Measurements from ENCODE around the gene DICER1. TPM values are rescaled to one million over a fixed set of nuclear protein-coding genes. Genes with fewer than 3 reads are reported as not detected.

Gene DICER1
- total and polyA plus RNA-seq, 12 donors, result 4.9 to 38.8 (median 27.2) TPM

DNA sequence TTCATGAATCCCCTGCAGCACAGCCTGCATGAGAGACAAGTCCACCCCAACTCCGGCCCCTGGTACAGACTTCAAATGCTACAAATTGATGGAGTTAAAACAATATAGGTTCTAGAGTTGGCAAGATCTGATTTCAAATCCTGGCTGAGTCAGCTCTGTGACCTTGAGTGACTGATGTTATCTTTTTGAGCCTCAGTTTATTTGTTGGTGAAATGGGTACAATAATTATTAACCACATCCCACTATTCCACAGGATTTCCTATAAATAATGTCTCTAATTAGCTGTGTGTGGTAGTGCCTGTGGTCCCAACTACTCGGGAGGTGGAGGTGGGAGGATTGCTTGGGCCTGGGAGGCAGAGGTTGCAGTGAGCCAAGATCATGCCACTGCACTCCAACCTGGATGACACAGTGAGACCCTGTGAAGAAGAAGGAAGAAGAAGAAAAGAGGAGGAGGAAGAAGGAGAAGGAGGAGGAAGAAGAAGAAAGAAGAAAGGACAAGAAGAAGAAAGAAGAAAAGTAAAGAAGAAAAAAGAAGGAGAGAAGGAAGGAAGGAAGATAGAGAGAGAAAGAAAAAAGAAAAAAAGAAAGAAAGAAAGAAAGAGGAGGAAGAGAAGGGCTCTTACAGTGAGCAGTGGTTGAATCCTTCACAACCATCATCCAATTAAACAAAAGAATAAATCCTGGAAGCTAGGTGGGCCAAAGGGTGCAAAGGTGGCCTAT, 39.7 kb upstream of the DICER1 start:
- intact Hi-C loops (cut with DNase I), result loop anchor here in 1 of 10 donors (10.0 kb wide), 1 partner anchor 92 kb away; no protein-coding TSS in a partner anchor
- no peak for DNase-seq
- Histone ChIP-seq H3K36me3 (peaks cover 0 to 16% (median 0%) of the 10 kb centered on the region in 9 donors), H3K9me3 (peaks cover 0 to 4% (median 0%) of the 10 kb centered on the region in 11 donors), H3K4me3 (no peak overlapping the region), H3K27ac (no peak overlapping the region), H3K27me3 (peaks cover 0 to 41% (median 23%) of the 10 kb centered on the region in 7 donors), H3K4me1 (peaks cover 0 to 13% (median 0%) of the 10 kb centered on the region in 9 donors)
- TF ChIP-seq CTCF (IDR thresholded peaks at IDR 0.05), result no peak
- ATAC-seq, result no peak
- WGBS, 2 donors, result 88% methylated on average over 2 of the region's 2 CpGs

- peak in 8 of 9 donors; percentile 12 to 57 (median 46) for TF ChIP-seq CTCF (IDR thresholded peaks at IDR 0.05)
- Histone ChIP-seq H3K4me1 (peaks cover 0 to 21% (median 3%) of the 10 kb centered on the region in 9 donors), H3K4me3 (no peak overlapping the region), H3K9me3 (no peaks in the 10 kb centered on the region), H3K27ac (no peak overlapping the region), H3K27me3 (peaks cover 0 to 40% (median 23%) of the 10 kb centered on the region in 7 donors), H3K36me3 (peaks cover 0 to 12% (median 0%) of the 10 kb centered on the region in 9 donors)
- ATAC-seq (peak in 4 of 8 donors; percentile 17 to 55 (median 32)), DNase-seq (no peak)
- intact Hi-C loops (cut with DNase I), result loop anchor here in 1 of 10 donors (10.0 kb wide), 1 partner anchor 91 kb away; no protein-coding TSS in a partner anchor
- 48 to 56% methylated on average over 5 of the region's 5 CpGs for WGBS, 2 donors
Measured at GRCh38 chr14:95196268-95196667, 38.9 kb upstream of the DICER1 start.

GRCh38 chr14:95195031-95195430, 37.7 kb upstream of the DICER1 start:
- H3K4me3 ChIP-seq, result no peak overlapping the region
- H3K36me3 ChIP-seq, result peaks cover 0 to 12% (median 0%) of the 10 kb centered on the region in 9 donors
- ATAC-seq (no peak), DNase-seq (no peak)
- no peaks in the 10 kb centered on the region for H3K9me3 ChIP-seq
- peaks cover 0 to 33% (median 14%) of the 10 kb centered on the region in 9 donors for H3K4me1 ChIP-seq
- H3K27me3 ChIP-seq, result peaks cover 0 to 40% (median 23%) of the 10 kb centered on the region in 7 donors
- intact Hi-C loops (cut with DNase I), result loop anchor here in 1 of 10 donors (10.0 kb wide), 1 partner anchor 90 kb away; no protein-coding TSS in a partner anchor
- H3K27ac ChIP-seq, result no peak overlapping the region
- WGBS, 2 donors, result 89 to 93% methylated on average over 6 of the region's 6 CpGs
- no peak for TF ChIP-seq CTCF (IDR thresholded peaks at IDR 0.05)

GRCh38 chr14:95193081-95193480, 35.8 kb upstream of the DICER1 start:
- Histone ChIP-seq H3K36me3 (peaks cover 0 to 12% (median 0%) of the 10 kb centered on the region in 9 donors), H3K9me3 (peaks cover 0 to 8% (median 0%) of the 10 kb centered on the region in 11 donors), H3K27me3 (peaks cover 0 to 31% (median 11%) of the 10 kb centered on the region in 7 donors), H3K4me3 (no peak overlapping the region), H3K27ac (peak overlapping the region in 3 of 10 donors; percentile 27 to 77 (median 47)), H3K4me1 (peaks cover 0 to 48% (median 23%) of the 10 kb centered on the region in 9 donors)
- intact Hi-C loops (cut with DNase I), result loop anchor here in 2 of 10 donors (5.0 to 10.0 kb wide), 3 partner anchors 36 to 88 kb away; partner anchors contain the start of gene DICER1 (in 1 of the 2)
- DNase-seq, result no peak
- ATAC-seq, result no peak
- WGBS, 2 donors, result 74 to 80% methylated on average over 6 of the region's 6 CpGs
- TF ChIP-seq CTCF (IDR thresholded peaks at IDR 0.05), result no peak
